Measurements from ENCODE around the gene EPS8. TPM values are rescaled to one million over a fixed set of nuclear protein-coding genes. Genes with fewer than 3 reads are reported as not detected.

Gene EPS8
- total and polyA plus RNA-seq, 8 donors: 9.1 to 287 (median 36.1) TPM

DNA sequence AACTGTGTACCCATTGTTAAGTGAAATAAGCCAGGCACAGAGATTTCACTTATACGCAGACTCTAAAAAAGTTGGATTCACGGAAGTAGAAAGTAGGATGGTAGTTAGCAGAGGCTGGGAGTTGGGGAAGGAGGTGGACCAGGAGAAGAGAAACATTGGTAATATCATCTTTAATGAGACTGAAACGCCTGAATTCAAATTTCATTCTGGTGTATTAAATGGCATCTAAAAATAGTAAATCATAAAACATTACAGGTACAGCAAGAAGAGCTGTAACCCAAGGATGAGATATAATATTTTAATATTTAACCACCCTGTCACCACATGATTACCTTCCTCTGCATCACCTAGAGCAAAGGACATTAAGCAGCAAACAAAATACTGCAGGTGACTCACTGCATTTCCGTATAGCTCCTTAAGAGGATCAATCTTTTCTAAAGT lies 99.4 kb downstream of the EPS8 start:
- no peak overlapping the region for H3K4me3 ChIP-seq
- H3K27me3 ChIP-seq: no peaks in the 10 kb centered on the region
- H3K27ac ChIP-seq: peak overlapping the region in 2 of 5 donors; percentile 51 to 74
- no peaks in the 10 kb centered on the region for H3K36me3 ChIP-seq
- 56 to 65% (median 60%) methylated on average over 4 of the region's 4 CpGs for WGBS, 5 donors
- H3K4me1 ChIP-seq: peaks cover 13 to 44% (median 32%) of the 10 kb centered on the region in 4 donors
- H3K9me3 ChIP-seq: no peaks in the 10 kb centered on the region
- TF ChIP-seq POLR2AphosphoS5 (IDR thresholded peaks at IDR 0.05): no peak
- TF ChIP-seq CTCF (IDR thresholded peaks at IDR 0.05): no peak
- TF ChIP-seq POLR2A (IDR thresholded peaks at IDR 0.05): no peak
- no peak for TF ChIP-seq EP300 (IDR thresholded peaks at IDR 0.05)
- no peak for DNase-seq
- intact Hi-C loops (cut with DNase I; ENCODE audit: low total_unique reads): no loop called here

DNA sequence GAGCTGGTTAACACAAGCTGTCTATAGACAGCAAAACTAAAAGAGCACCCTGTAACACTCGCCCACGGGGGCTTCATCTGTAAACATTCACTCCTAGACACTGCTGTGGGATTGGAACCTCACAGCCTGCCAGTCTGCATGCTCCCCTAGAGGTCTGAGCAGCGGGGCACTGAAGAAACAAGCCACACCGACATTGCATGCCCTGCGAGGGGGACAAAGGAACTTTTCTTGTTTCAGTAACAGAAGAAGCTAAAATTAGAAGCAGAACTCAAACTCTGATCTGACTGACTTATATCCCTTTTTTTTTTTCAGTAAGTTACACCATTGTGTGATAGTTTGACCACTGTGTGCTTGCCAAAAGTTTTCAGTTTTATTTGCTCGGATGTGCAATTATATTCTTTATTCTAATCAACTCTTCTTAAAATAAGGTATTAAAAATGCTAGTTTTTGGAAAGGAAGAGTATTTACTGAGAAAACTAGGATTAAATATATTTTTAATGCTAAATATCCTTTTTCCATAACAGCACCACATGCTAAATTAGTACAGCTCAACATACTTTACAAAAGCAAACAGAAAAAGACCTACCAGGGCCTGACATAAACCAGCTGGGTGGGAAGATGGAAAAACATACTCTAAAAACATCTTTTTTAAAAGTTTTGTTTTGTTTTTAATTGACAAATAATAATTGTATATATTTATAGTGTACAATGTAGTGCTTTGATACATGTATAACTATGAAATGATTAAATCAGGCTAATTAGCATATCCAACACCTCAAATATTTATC lies 100.2 kb downstream of the EPS8 start:
- Histone ChIP-seq H3K4me1 (peaks cover 13 to 47% (median 33%) of the 10 kb centered on the region in 4 donors), H3K36me3 (no peaks in the 10 kb centered on the region), H3K27me3 (no peaks in the 10 kb centered on the region), H3K27ac (peak overlapping the region; percentile 41 to 74 (median 51)), H3K4me3 (peak overlapping the region in 2 of 4 donors; percentile 1 to 13), H3K9me3 (no peaks in the 10 kb centered on the region)
- 44 to 64% (median 57%) methylated on average over 6 of the region's 6 CpGs for WGBS, 5 donors
- DNase-seq: peak in 1 of 2 donors; percentile 39
- intact Hi-C loops (cut with DNase I; ENCODE audit: low total_unique reads): no loop called here
- TF ChIP-seq POLR2AphosphoS5 (IDR thresholded peaks at IDR 0.05) (no peak), POLR2A (IDR thresholded peaks at IDR 0.05) (no peak), EP300 (IDR thresholded peaks at IDR 0.05) (no peak), CTCF (IDR thresholded peaks at IDR 0.05) (no peak)

GRCh38 chr12:15688202-15688736 lies 100.9 kb downstream of the EPS8 start:
- intact Hi-C loops (cut with DNase I; ENCODE audit: low total_unique reads): no loop called here
- Histone ChIP-seq H3K27ac (peak overlapping the region; percentile 41 to 74 (median 51)), H3K27me3 (no peaks in the 10 kb centered on the region), H3K36me3 (no peaks in the 10 kb centered on the region), H3K4me1 (peaks cover 13 to 47% (median 33%) of the 10 kb centered on the region in 4 donors), H3K9me3 (no peaks in the 10 kb centered on the region), H3K4me3 (peak overlapping the region in 2 of 4 donors; percentile 1 to 13)
- DNase-seq: peak; percentile 31 to 52
- TF ChIP-seq POLR2AphosphoS5 (IDR thresholded peaks at IDR 0.05) (peak in 2 of 3 donors; percentile 69 to 74), EP300 (IDR thresholded peaks at IDR 0.05) (no peak), POLR2A (IDR thresholded peaks at IDR 0.05) (no peak)
- 75 to 84% (median 82%) methylated on average over 7 to 8 of the region's 8 CpGs for WGBS, 5 donors

GRCh38 chr12:15687583-15687982 lies 101.6 kb downstream of the EPS8 start:
- no peak for TF ChIP-seq POLR2A (IDR thresholded peaks at IDR 0.05)
- TF ChIP-seq CTCF (IDR thresholded peaks at IDR 0.05): no peak
- no peak for TF ChIP-seq POLR2AphosphoS5 (IDR thresholded peaks at IDR 0.05)
- no peak for TF ChIP-seq EP300 (IDR thresholded peaks at IDR 0.05)
- DNase-seq: no peak
- H3K4me3 ChIP-seq: no peak overlapping the region
- intact Hi-C loops (cut with DNase I; ENCODE audit: low total_unique reads): no loop called here
- H3K4me1 ChIP-seq: peaks cover 13 to 52% (median 33%) of the 10 kb centered on the region in 4 donors
- no peaks in the 10 kb centered on the region for H3K9me3 ChIP-seq
- no peaks in the 10 kb centered on the region for H3K27me3 ChIP-seq
- H3K27ac ChIP-seq: peak overlapping the region in 2 of 5 donors; percentile 65 to 74
- H3K36me3 ChIP-seq: no peaks in the 10 kb centered on the region

Data from stomach (tissue), 9 donors.